Activated CD4-positive, alpha-beta T cell treated with anti-CD3 and anti-CD28 coated beads for 36 hours (primary cell): ENCODE data around the gene RPS15. TPM values are rescaled to one million over a fixed set of nuclear protein-coding genes. Genes with fewer than 3 reads are reported as not detected.
A peak's percentile ranks its signal among the peaks of the same experiment; 100 is the strongest.

ENCODE experiments used
- ATAC-seq: fragments of 200-7000 bp; cut with Tn5 transposase; one replicate; pipeline ENCODE4 v1.10.0; 2021; ENCODE audit warnings: mild to moderate bottlenecking, moderate library complexity
- CTCF ChIA-PET: fragments of 350-600 bp; sonication (Branson Sonifier 250); formaldehyde crosslinking; loops from one replicate; lab custom pipeline; 2021; ENCODE audit warnings: antibody characterized with exemption; lab: Charles Lee
- POLR2A ChIA-PET: fragments of 350-600 bp; sonication (Branson Sonifier 250); formaldehyde crosslinking; loops from one replicate; lab custom pipeline; 2021; ENCODE audit warnings: antibody characterized with exemption, inconsistent platforms; lab: Charles Lee
- DNase-seq: peaks from one replicate; pipeline ENCODE4 v3.0.0-alpha.2; 2020
- H3K27ac Mint-ChIP-seq: one replicate; pipeline ENCODE4 v1.8.0; 2021; ENCODE audit warnings: mixed read lengths
- H3K27me3 Mint-ChIP-seq: one replicate; pipeline ENCODE4 v1.8.0; 2021; ENCODE audit warnings: mixed read lengths
- H3K36me3 Mint-ChIP-seq: one replicate; pipeline ENCODE4 v1.8.0; 2021; ENCODE audit warnings: low read depth, mixed read lengths
- H3K4me1 Mint-ChIP-seq: one replicate; pipeline ENCODE4 v1.8.0; 2021; ENCODE audit warnings: mixed read lengths
- H3K4me3 Mint-ChIP-seq: one replicate; pipeline ENCODE4 v1.8.0; 2021; ENCODE audit warnings: mild to moderate bottlenecking, moderate library complexity, mixed read lengths
- H3K9me3 Mint-ChIP-seq: one replicate; pipeline ENCODE4 v1.8.0; 2021; ENCODE audit warnings: low read depth, mixed read lengths
- intact Hi-C, 2 experiments: fragments of 100-400 bp; cut with DNase I in 1 of 2; cut with micrococcal nuclease in 1 of 2; formaldehyde crosslinking; loops; one replicate each; pipeline versions ENCODE4 v1.14.2 to v1.15.1; 2022 to 2024; cut with DNase I, micrococcal nuclease
- total RNA-seq, 2 experiments: library from RNA; stranded (reverse); gene quantifications; one replicate each; pipeline ENCODE4 v1.2.3, GENCODE V29; 2021

The RPS15 gene
- total RNA-seq, 2 experiments from 2014 or later = 1,716 to 1,858 TPM

- CTCF ChIA-PET = no interaction called here
Observed at GRCh38 chr19:1396019-1396767, 42.0 kb upstream of the RPS15 start.

GRCh38 chr19:1396768-1397679, 41.2 kb upstream of the RPS15 start:
- H3K9me3 Mint-ChIP-seq = no peaks in the 10 kb centered on the region
- no peaks in the 10 kb centered on the region for H3K27me3 Mint-ChIP-seq
- H3K4me3 Mint-ChIP-seq = no peak overlapping the region
- intact Hi-C loops = no loop called here
- CTCF ChIA-PET = no interaction called here
- peaks cover 5% of the 10 kb centered on the region for H3K36me3 Mint-ChIP-seq
- peaks cover 7% of the 10 kb centered on the region for H3K4me1 Mint-ChIP-seq
- no peak for DNase-seq
- ATAC-seq = no peak
- H3K27ac Mint-ChIP-seq = no peak overlapping the region
- POLR2A ChIA-PET = no interaction called here

More at GRCh38 chr19:1396019-1396767, 42.0 kb upstream of the RPS15 start:
- DNase-seq (no peak), ATAC-seq (no peak)
- H3K4me3 Mint-ChIP-seq = no peak overlapping the region
- intact Hi-C loops = no loop called here
- H3K9me3 Mint-ChIP-seq = no peaks in the 10 kb centered on the region
- no peaks in the 10 kb centered on the region for H3K27me3 Mint-ChIP-seq
- H3K36me3 Mint-ChIP-seq = peaks cover 7% of the 10 kb centered on the region
- H3K4me1 Mint-ChIP-seq = peaks cover 7% of the 10 kb centered on the region
- no peak overlapping the region for H3K27ac Mint-ChIP-seq
- POLR2A ChIA-PET = no interaction called here

GRCh38 chr19:1397838-1398237, 40.4 kb upstream of the RPS15 start:
- no peak overlapping the region for H3K27ac Mint-ChIP-seq
- intact Hi-C loops = no loop called here
- DNase-seq = no peak
- H3K4me3 Mint-ChIP-seq = no peak overlapping the region
- H3K4me1 Mint-ChIP-seq = peaks cover 12% of the 10 kb centered on the region
- H3K27me3 Mint-ChIP-seq = peaks cover 1% of the 10 kb centered on the region
- ChIA-PET CTCF (interaction anchor here (1.0 kb wide), 1 partner anchor 12 kb away, joined by 4 read pairs; no protein-coding TSS in a partner anchor), POLR2A (no interaction called here)
- H3K9me3 Mint-ChIP-seq = no peaks in the 10 kb centered on the region
- peaks cover 1% of the 10 kb centered on the region for H3K36me3 Mint-ChIP-seq
- ATAC-seq = no peak

GRCh38 chr19:1399079-1399478, 39.1 kb upstream of the RPS15 start:
- Mint-ChIP-seq H3K4me3 (no peak overlapping the region), H3K4me1 (peaks cover 15% of the 10 kb centered on the region), H3K9me3 (no peaks in the 10 kb centered on the region), H3K36me3 (peaks cover 1% of the 10 kb centered on the region), H3K27ac (no peak overlapping the region), H3K27me3 (peaks cover 2% of the 10 kb centered on the region)
- intact Hi-C loops = no loop called here
- CTCF ChIA-PET = interaction anchor here (1.0 kb wide), 1 partner anchor 11 kb away, joined by 4 read pairs; no protein-coding TSS in a partner anchor
- POLR2A ChIA-PET = no interaction called here
- DNase-seq = no peak
- ATAC-seq = no peak

GRCh38 chr19:1399745-1400144, 38.5 kb upstream of the RPS15 start:
- Mint-ChIP-seq H3K36me3 (peaks cover 1% of the 10 kb centered on the region), H3K9me3 (no peaks in the 10 kb centered on the region), H3K27me3 (peaks cover 2% of the 10 kb centered on the region), H3K27ac (no peak overlapping the region), H3K4me3 (no peak overlapping the region), H3K4me1 (peaks cover 15% of the 10 kb centered on the region)
- ChIA-PET CTCF (no interaction called here), POLR2A (no interaction called here)
- ATAC-seq = no peak
- intact Hi-C loops = no loop called here
- DNase-seq = no peak

GRCh38 chr19:1400281-1401137, 37.7 kb upstream of the RPS15 start:
- H3K36me3 Mint-ChIP-seq = peaks cover 1% of the 10 kb centered on the region
- no peaks in the 10 kb centered on the region for H3K9me3 Mint-ChIP-seq
- H3K27ac Mint-ChIP-seq = no peak overlapping the region
- ChIA-PET CTCF (interaction anchor here (0.6 to 0.7 kb wide), 3 partner anchors 14 to 37 kb away, joined by 3 read pairs; no protein-coding TSS in a partner anchor), POLR2A (interaction anchor here (0.6 kb wide), 1 partner anchor 43 kb away, joined by 3 read pairs; no protein-coding TSS in a partner anchor)
- DNase-seq (no peak), ATAC-seq (peak; percentile 15)
- H3K4me3 Mint-ChIP-seq = peak overlapping the region; percentile 71
- peaks cover 2% of the 10 kb centered on the region for H3K27me3 Mint-ChIP-seq
- peaks cover 15% of the 10 kb centered on the region for H3K4me1 Mint-ChIP-seq
- intact Hi-C loops = loop anchor here in 1 of 2 experiments (1.0 kb wide), 2 partner anchors 17 to 46 kb away; partner anchors contain the start of gene NDUFS7

GRCh38 chr19:1401138-1401888, 36.9 kb upstream of the RPS15 start, which contains the start of gene GAMT:
TSS of gene GAMT (minus strand) at chr19:1401542. CDS start at chr19:1401476, 66 bp downstream.
- ATAC-seq (peak; percentile 78), DNase-seq (peak; percentile 76)
- Mint-ChIP-seq H3K4me3 (peak within 1 kb of the TSS; percentile 71), H3K27me3 (peaks cover 2% of the 10 kb centered on the region), H3K27ac (no peak within 1 kb of the TSS), H3K4me1 (peaks cover 12% of the 10 kb centered on the region), H3K9me3 (no peaks in the 10 kb centered on the region), H3K36me3 (peaks cover 1% of the 10 kb centered on the region)
- ChIA-PET POLR2A (interaction anchor here (0.6 kb wide), 1 partner anchor 43 kb away, joined by 3 read pairs; no protein-coding TSS in a partner anchor), CTCF (interaction anchor here (0.6 to 0.7 kb wide), 3 partner anchors 15 to 36 kb away, joined by 3 read pairs; no protein-coding TSS in a partner anchor)
- intact Hi-C loops = loop anchor here in 1 of 2 experiments (1.0 kb wide), 2 partner anchors 18 to 47 kb away; partner anchors contain the start of gene NDUFS7

GRCh38 chr19:1401889-1402217, 36.3 kb upstream of the RPS15 start:
- Mint-ChIP-seq H3K27me3 (peaks cover 2% of the 10 kb centered on the region), H3K27ac (no peak overlapping the region), H3K9me3 (no peaks in the 10 kb centered on the region), H3K36me3 (peaks cover 1% of the 10 kb centered on the region), H3K4me3 (peak overlapping the region; percentile 50), H3K4me1 (peaks cover 15% of the 10 kb centered on the region)
- intact Hi-C loops = loop anchor here in 1 of 2 experiments (1.0 kb wide), 2 partner anchors 19 to 48 kb away; partner anchors contain the start of gene NDUFS7
- DNase-seq (no peak), ATAC-seq (no peak)
- POLR2A ChIA-PET = no interaction called here
- CTCF ChIA-PET = no interaction called here

GRCh38 chr19:1402411-1403070, 35.7 kb upstream of the RPS15 start:
- intact Hi-C loops = no loop called here
- Mint-ChIP-seq H3K4me3 (peak overlapping the region; percentile 49), H3K27me3 (peaks cover 2% of the 10 kb centered on the region), H3K4me1 (peaks cover 15% of the 10 kb centered on the region), H3K36me3 (peaks cover 1% of the 10 kb centered on the region), H3K27ac (peak overlapping the region; percentile 58), H3K9me3 (no peaks in the 10 kb centered on the region)
- DNase-seq (no peak), ATAC-seq (no peak)
- CTCF ChIA-PET = interaction anchor here (0.9 to 1.4 kb wide), 4 partner anchors 10 to 159 kb away, joined by 3 to 4 read pairs (median 3); no protein-coding TSS in a partner anchor
- POLR2A ChIA-PET = no interaction called here
